Activated T-cell treated with anti-CD3 and anti-CD28 coated beads for 48 hours (primary cell): ENCODE measurements around the gene CEBPG.

Experiments used
- DNase-seq: peaks from one replicate; pipeline ENCODE4 v3.0.0-alpha.2; 2020; ENCODE audit warnings: low read depth

The CEBPG gene

DNA sequence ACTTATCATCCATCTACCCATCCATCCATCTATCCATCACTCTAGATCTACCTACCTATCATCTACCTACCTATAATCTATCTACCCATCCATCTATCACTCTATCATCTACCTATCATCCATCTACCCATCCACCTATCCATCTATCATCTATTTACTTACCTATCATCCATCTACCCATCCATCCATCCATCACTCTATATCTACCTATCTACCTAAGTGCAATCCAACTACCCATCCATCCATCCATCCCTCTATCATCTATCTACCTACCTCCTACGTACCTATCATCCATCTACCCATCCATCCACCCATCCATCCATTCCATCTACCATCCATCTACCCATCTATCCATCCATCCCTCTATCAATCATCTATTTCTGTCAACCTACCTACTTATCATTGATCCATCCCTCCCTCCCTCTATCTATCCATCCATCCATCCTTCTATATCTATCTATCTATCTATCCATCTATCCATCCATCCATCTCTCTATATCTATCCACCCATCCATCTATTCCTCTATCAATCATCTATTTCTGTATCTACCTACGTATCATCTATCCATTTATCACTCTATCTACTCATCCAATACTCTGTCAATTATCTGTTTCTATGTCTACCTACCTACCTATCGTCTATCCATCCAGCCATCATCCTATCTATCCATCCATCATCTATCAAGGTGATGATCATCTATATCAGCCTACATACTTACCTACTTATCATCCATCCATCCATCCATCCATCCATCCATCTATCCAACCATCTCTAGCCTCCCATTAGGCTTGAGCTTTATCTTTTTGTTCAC lies 49.1 kb downstream of the CEBPG start:
- no peak for DNase-seq

GRCh38 chr19:33424181-33424580 lies 50.7 kb downstream of the CEBPG start:
- no peak for DNase-seq

DNA sequence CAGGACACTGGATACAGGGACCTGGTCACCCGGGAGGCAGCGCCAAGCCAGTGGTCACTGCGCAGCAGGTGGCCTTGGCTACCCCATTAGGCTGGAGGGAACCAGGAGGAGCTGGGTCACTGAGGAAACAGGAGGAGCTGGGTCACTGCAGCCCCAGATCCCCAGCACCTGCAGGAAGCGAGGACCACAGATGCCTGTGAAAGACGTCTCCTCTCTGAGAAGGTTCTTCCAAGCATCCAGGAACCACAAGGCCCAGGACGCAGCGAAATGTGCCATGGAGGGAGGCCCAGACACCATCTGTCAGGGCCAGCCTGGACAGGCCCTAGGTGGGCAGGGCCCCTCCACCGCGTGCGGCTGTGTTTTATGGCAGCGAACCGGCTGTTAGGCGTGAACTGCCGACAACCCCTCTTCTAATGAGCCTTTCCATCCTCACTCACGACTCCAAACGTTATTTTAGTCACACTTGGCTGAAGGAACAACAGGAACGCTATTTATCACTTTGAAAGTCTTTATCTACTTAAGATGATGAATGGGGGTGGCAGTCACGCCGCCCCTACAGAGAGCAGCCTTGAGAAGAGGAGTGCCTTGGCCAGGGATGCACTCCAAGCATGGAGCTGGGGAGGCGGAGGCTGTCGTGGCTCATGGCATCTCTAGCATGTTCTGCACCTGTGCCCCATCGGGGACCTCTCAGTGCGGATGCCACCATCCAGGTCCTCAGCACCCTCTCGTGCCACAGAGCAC lies 53.3 kb downstream of the CEBPG start:
- no peak for DNase-seq

DNA sequence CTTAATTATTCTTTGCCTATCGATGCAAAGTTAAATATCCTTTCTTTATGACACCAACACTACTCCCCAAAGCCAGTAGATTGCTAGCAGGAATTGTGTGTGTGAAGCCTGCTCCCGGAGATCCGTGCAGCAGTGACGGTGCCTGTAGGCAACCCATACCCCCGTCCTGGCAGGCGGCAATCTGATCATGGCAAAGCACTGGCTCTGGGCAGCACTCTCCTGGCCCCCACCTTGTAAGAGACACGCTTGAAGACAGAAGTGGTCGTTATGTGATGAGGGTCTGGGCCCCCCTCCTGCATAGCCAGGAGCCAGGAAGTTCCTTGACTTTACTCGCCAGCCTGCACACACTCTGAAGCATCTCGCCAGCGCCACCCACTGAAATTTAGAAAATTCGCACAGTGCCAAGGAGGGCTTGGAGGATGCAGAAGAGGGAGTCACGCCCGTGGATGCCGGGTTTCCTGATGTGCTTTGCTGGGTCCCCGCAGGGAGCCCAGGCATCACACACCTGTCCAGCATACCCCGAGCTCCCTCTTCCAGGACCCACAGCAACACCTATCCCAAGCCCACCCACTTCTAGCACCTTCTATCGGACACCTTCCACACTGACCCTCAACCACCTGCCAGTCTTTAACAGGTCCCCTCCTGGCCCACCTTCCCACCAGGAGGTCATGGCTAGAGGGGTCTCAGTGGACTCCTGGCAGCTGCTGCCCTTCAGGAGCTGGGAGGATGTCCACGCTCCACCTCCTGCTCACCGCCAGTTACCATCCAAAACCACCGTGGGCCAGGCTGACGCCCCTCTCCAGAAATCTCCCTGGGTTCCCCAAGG lies 54.5 kb downstream of the CEBPG start:
- DNase-seq, result no peak

GRCh38 chr19:33428627-33429125 lies 55.2 kb downstream of the CEBPG start:
- DNase-seq, result no peak

- no peak for DNase-seq
Observed at GRCh38 chr19:33429891-33430673, 56.6 kb downstream of the CEBPG start.

GRCh38 chr19:33430674-33431277 lies 57.3 kb downstream of the CEBPG start:
- peak; percentile 54 for DNase-seq

DNA sequence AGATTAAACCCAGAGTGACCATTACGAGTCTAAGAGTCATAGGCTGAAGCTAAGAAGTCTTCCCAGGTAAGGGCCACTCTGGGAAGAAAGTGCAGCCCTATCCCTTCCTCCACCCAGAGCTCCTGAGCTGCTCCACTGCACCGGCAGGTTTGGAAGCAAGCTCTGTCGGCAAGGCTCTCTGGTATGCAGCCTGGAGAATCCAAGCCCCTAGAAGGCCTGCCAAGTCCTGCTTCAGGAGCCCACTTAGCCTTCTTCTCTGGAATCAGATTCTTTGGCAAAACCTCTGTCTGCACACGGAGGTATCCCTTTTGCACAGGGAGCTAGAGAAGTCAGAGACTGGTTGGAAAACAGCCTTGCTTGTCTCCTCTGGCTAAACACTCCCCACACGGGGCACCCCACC lies 58.5 kb downstream of the CEBPG start:
- DNase-seq, result no peak
